ENCODE measurements around the gene ZFHX3.

Gene ZFHX3

DNA sequence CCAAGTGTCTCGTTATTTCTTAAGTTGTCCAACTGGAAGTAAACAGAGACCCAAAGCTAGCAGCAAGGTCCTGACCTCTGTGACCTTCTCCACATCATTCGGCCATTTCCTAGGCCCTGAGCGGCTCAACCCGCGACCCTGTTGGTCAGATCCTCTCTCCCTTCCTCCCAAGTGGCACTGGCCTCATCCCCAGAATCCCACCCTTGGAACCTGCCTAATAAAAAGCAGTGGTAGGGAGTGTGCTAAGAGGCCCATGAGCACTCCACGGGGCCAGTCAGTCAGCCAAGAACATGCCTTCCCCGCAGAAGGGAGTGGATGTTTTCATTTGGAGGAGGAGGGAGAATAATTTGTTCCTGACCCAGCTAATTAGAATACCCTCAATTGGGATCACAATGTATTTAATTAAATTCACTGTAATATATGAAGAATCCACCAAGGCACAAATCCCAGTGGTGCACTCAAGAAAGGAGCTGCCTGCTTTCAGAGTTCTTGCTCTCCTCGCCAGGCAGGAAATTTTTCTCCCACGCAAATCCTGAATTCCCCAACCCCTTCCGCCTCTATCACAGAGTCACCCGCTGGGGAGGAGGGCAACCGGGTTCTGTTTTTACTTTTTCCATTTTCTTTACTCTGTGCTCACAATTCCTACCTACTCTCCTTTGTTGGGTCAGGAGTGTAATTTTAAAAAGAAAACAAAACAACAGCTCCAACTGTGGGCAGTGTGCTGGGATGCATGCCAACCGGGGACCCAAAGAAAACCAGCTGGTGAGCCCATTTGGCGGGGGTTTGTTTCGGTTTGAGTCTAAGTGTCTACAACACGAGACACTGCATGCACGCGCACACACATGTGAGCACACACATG is 153.4 kb downstream of the ZFHX3 start:
- DNase-seq, result no peak

DNA sequence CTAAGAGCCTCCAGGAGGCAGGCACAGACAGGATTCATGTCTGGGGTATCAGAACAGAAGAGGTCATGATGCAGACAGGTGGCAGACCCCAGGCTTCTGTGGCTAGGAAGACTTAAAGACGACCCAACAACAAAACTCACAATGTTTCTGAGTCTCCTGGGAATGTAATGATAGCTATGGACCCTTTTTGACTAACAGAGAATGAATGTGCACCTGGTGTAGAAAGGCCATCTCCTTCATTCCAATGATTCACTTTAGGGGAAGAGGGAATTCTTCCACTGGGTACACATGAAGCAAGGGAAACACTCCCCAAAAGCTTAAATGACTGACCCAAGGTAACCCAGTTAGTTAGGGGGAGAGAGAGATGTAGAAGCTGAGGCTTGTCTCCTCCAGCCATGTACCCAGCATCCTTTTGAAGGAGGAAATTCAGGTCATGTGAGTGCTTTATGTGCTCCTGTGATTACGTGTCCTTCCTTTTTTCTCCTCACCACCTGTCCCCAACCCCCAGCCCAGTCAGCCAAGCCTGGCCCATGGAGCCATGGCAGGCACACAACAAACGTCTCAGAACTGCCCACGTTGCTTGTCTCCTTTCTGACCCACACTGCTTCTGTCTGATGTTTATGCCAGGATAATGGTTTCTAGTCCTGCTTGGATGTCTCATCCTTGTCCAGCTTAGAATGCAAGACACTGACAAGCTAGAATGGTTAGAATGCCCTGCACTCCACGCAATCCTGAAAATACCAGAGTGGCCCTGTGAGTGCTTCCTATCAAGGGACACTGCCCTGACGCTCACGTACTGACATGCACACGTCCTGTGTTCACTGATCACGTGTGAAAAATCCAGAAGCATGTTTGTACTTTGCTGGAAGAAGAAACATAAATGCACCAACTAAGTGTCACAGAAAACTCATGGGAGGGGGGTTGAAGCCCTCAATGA is 156.4 kb downstream of the ZFHX3 start:
- DNase-seq, result no peak

- DNase-seq, result no peak
These were observed 157.3 kb downstream of the ZFHX3 start for GRCh38 chr16:72890587-72890986.

DNA sequence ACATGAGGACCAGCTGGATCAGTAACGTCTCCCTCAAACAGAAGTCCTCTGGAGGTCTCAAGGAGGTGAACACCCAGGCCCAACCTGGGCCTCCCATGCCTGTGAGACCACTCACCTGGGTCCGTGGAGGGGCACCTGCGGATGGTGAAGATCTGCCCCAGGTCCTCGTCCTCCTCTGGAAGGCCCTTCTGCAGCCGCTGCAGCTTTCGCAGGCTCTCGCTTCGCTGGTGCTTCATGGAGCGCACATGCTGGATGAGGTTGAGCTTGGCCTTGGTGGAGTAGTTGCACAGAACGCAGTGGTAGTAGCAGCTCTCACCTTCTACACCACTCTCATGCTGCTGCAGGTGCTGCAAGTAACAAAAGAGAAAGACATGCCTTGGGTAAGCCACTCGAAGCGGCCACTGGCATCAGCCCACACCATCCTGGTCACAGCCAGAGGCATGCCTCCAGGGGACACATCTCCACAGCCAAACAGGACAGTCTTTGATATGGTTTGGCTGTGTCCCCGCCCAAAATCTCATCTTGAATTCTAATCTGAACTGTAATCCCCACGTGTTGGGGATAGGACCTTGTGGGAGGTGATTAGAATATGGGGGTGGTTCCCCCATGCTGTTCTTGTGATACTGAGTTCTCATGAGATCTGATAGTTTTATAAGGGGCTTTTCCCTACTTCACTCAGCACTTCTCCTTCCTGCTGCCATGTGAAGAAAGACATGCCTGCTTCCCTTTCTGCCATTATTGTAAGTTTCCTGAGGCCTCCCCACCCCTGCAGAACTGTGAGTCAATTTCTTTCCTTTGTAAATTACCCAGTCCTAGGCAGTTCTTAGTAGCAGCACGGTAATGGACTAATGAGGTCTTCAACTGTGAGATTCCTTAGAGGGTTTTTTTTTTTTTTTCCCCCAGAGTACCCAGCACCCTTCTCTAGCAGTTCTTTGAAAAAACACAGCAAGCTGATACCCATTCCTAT is 158.0 kb downstream of the ZFHX3 start:
- no peak for DNase-seq

- no peak for DNase-seq
These were observed 160.4 kb downstream of the ZFHX3 start for GRCh38 chr16:72887537-72887936.

DNA sequence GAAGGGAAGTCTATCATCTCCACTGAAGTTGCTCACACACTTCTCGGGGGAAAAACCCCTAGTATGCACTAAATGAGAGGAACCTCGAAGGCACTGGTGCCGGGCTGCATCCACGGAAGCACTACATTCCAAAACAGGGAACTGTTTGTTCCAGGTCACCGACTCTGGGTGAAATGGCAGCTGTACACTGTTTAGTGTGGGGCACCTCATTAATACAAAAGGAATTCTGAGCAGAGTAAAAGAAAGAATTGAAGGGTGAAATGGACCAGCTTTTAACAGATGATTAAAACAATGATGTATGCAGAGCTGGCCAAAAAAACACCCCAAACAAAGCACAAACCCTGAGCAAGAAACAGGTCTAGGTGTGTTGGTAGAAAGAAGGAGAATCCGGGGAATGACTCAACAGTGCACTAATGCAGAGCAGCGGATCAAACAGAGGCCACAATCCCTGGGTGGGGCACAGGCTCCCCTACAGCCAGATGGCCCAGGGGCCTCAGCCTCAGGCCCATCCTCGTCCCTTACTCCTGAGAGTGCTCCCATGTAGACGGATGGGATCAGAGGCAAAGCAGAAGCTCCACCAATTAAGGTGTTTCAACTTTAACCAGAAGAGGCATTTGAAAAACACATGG is 161.5 kb downstream of the ZFHX3 start:
- DNase-seq, result no peak

DNA sequence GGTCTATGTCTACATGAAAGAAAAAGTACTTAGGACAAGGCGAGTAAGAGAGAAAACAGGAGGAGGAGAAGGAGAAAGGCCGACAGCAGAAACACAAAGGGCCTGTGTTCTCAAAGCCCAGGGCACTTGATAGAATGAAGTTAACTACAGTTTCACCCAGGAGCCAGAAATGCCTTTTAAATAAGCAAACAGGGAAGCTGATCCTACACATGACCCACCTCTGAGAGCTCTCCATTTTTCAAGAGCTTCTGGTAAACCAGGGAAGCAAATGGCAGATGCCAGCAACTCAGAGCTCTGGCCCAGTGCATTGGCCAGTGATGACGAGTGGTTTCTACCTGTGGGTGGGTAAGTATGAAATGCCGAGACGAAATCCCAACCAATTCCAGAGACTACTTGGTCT is 163.4 kb downstream of the ZFHX3 start:
- no peak for DNase-seq

DNA sequence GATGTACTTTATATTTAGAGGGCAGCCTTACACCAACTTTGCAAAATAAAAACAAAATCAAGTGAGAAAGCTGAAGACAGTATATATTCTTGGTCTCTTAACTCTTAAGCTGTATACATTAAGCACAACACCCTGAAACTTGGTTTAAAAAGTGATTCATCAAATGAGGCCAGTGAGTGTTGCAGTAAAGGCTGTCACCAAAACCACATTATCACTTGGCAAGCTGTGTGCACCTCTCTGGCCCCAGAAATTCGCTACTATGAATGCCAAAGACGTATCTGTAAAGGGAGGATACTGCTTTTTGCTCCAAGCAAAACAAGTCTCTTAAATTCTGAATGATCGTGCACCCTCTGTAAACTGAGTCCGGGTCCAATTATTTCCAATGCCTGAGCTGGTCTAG is 163.9 kb downstream of the ZFHX3 start:
- peak; percentile 38 for DNase-seq

DNA sequence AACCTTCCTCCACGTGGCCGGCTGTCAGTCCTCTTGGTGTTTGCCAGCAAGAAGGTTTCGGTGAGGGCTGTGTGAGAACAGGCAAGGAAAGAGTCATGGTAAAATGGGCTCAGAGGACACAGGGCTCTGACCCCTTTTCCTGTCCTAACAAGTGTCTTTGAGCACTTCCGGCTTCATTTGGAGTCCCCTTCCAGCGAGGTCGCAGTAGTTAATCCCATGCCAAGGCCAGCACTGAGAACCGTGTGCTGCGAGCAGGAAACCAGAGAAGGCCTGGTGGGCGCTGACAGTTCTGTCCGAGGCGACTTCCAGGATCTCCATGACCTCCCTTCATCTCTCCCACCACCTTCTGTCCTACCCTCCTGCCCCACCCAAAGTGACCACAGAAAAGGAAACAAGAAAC is 168.1 kb downstream of the ZFHX3 start:
- no peak for DNase-seq

- no peak for DNase-seq
These were observed 169.3 kb downstream of the ZFHX3 start for GRCh38 chr16:72878301-72879269.

DNA sequence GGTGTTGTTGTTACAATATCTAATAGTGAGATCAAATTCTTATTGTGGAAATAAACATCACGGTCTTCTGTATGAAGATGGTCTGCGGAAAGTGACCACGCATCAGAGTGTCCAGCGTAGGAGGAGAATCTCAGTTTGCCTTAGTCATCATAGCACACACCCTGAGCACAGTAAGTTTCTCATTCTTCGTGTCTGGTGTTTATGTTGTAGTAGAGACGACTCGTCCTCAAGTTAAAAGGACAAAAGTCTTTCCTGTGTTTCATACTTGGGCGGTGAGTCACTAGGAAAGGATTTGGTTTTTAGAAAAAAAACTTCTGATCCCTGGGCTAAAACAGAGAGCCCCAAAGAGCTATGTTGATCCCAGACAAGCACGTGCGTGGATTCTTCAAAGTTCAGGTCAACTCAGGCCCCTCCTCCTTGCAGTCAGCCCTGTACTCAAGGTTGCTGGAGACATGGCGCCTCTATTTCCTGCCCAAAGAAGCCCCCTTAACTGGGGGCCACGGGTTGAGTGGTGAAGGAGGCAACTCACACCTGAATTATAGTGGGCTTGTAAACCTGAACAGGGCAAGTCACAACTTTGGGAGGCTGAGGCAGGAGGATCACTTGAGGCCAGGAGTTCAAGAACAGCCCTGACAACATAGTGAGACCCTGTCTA is 170.4 kb downstream of the ZFHX3 start:
- DNase-seq, result peak; percentile 71

DNA sequence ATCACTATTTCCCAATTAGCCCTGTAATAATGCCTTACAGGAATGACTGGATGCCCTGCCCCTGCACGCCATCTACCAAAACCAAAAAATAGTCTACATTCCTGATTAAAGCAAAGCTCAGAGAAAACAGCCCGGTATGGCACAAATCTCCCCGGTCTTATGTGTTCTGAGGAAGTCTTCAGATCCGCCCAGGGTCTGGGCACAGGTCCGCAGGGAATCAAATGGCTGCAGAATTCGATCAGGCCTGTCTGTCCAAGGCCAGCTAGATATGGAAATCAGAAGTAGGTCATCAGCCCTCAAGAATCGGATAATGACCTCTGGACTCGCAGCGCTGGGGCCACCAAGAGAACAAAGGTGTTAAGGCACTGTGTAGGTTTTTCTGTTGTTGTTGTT is 171.0 kb downstream of the ZFHX3 start:
- no peak for DNase-seq

GRCh38 chr16:72876221-72876620 is 171.7 kb downstream of the ZFHX3 start:
- DNase-seq, result peak; percentile 88

DNA sequence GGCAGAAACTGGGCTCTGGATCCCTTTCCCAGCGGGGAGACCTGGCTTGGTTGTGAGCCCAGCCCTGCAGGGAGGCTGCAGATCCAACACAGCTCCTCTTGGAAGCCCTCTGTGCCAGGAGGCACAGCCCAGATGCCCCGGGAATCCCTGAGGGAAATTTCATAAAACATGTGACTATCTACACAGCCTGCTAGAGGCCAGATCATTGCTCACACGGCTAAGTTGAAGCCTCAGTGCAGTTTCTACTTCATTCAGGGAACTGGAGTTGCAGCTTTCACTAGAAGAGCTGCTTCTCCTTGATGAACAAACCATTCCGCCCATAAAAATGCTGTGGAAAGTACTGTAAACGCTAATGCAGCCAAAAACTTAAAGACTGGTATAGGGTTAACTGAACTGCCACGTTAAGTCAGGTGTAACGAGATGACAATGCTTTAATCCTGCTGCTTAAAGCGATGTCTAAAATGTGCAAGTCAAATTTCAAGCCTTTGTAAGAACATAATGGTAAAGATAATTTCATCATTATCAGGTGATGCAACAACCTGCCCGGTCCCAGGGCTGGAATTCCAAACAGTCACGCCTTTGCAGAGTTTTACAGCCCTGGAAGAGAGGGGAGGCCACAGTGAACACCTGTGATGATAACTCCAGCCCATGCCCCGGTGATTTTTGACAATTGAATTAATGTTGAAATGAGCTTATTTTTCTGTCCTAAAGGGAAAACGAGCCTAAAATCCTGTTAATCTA is 172.5 kb downstream of the ZFHX3 start:
- no peak for DNase-seq

- DNase-seq, result no peak
These were observed 174.1 kb downstream of the ZFHX3 start for GRCh38 chr16:72873853-72874252.

DNA sequence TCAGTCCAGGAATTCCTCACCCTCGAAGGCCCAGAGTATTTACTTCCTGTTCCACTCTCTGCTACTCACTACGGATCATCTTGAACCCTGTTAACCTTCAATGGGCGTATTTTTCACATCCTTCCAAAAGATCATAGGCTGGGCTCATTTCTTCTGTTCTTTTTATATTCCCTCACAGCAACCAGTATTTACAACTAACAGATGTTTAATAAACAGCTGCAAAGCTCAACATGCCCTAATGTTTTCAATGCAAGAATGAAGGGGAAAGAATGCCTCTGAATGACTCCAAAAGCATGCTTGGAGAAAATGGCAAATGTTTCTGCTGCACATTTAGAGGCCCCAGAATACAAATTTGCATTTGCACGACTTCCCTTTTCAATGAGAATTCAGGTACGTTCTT is 174.9 kb downstream of the ZFHX3 start:
- no peak for DNase-seq

- DNase-seq, result no peak
These were observed 182.1 kb downstream of the ZFHX3 start for GRCh38 chr16:72865835-72866234.

- no peak for DNase-seq
These were observed 182.7 kb downstream of the ZFHX3 start for GRCh38 chr16:72865258-72865657.

- DNase-seq, result no peak
These were observed 183.6 kb downstream of the ZFHX3 start for GRCh38 chr16:72864130-72864833.

Data from MV-4-11 (cell line).